Measurements from ENCODE around the gene ELFN2. TPM values are rescaled to one million over a fixed set of nuclear protein-coding genes. Genes with fewer than 3 reads are reported as not detected.

ELFN2 gene
- total and polyA plus RNA-seq, 12 donors: 0.04 to 3.3 (median 0.32) TPM; not detected in 2

- no peak for DNase-seq
- Histone ChIP-seq H3K27ac (no peak overlapping the region), H3K4me1 (replicated peaks in 1 of 2) (peaks cover 0 to 9% of the 10 kb centered on the region in 2 donors), H3K27me3 (peaks cover 14% of the 10 kb centered on the region), H3K4me3 (no peak overlapping the region), H3K36me3 (replicated peaks in 1 of 2) (no peaks in the 10 kb centered on the region), H3K9me3 (replicated peaks in 1 of 3) (no peaks in the 10 kb centered on the region)
- intact Hi-C loops (cut with DNase I): loop anchor here in 1 of 2 donors (5.0 kb wide), 1 partner anchor 179 kb away; no protein-coding TSS in a partner anchor
- TF ChIP-seq POLR2A (IDR thresholded peaks at IDR 0.05) (no peak), CTCF (IDR thresholded peaks at IDR 0.05) (no peak)
- 46 to 94% (median 59%) methylated on average over 1 of the region's 1 CpG for WGBS, 4 donors
These were observed 23.9 kb upstream of the ELFN2 start for GRCh38 chr22:37451218-37451617.

DNA sequence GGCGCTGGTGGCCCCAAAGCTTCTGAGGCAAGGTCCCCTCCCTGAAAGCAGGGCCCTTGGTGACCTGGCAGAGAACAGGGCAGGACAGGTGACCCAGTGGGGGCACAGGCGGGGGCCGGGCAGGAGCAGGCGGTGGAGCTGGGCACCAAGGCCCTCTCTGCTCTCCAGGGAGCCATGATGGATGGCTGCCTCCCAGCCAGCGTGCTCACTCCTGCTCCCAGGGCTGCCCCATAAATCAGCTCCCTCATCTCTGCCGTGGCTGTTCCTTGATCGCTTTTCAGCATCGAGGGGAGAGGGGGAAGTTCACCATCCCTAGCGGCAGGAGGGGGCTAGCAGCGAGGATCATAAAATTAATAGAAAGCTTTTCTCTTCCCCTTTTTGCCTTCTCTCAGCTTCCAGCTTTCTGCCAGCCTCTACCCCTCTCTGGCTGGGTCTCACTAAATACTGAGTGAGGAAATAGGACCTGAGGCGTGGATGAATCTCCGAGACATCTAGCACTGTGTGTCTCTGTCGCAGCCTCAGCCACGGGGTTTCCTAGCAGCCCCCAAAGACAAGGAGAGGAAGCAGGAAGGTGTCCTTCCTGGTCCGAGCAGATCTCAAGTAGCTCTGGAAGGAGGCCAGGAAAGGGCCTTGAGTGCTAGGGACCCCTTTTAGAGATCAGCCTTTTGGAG lies 22.2 kb upstream of the ELFN2 start:
- H3K4me1 ChIP-seq (replicated peaks in 1 of 2): no peaks in the 10 kb centered on the region
- WGBS, 4 donors: 29 to 43% (median 34%) methylated on average over 11 to 15 of the region's 15 CpGs
- H3K27ac ChIP-seq: no peak overlapping the region
- no peak for DNase-seq
- H3K27me3 ChIP-seq: peaks cover 14% of the 10 kb centered on the region
- no peak for TF ChIP-seq CTCF (IDR thresholded peaks at IDR 0.05)
- TF ChIP-seq POLR2A (IDR thresholded peaks at IDR 0.05): no peak
- intact Hi-C loops (cut with DNase I): loop anchor here in 1 of 2 donors (5.0 kb wide), 1 partner anchor 177 kb away; no protein-coding TSS in a partner anchor
- no peaks in the 10 kb centered on the region for H3K36me3 ChIP-seq (replicated peaks in 1 of 2)
- H3K4me3 ChIP-seq: no peak overlapping the region
- H3K9me3 ChIP-seq (replicated peaks in 1 of 3): no peaks in the 10 kb centered on the region

- no peak for DNase-seq
- Histone ChIP-seq H3K4me1 (replicated peaks in 1 of 2) (no peaks in the 10 kb centered on the region), H3K27ac (no peak overlapping the region), H3K4me3 (no peak overlapping the region), H3K36me3 (replicated peaks in 1 of 2) (no peaks in the 10 kb centered on the region), H3K27me3 (peaks cover 14% of the 10 kb centered on the region), H3K9me3 (replicated peaks in 1 of 3) (no peaks in the 10 kb centered on the region)
- no peak for TF ChIP-seq POLR2A (IDR thresholded peaks at IDR 0.05)
- no peak for TF ChIP-seq CTCF (IDR thresholded peaks at IDR 0.05)
- 58 to 83% (median 79%) methylated on average over 5 to 18 of the region's 18 CpGs for WGBS, 4 donors
- intact Hi-C loops (cut with DNase I): no loop called here
These were observed 21.3 kb upstream of the ELFN2 start for GRCh38 chr22:37448516-37449127.

DNA sequence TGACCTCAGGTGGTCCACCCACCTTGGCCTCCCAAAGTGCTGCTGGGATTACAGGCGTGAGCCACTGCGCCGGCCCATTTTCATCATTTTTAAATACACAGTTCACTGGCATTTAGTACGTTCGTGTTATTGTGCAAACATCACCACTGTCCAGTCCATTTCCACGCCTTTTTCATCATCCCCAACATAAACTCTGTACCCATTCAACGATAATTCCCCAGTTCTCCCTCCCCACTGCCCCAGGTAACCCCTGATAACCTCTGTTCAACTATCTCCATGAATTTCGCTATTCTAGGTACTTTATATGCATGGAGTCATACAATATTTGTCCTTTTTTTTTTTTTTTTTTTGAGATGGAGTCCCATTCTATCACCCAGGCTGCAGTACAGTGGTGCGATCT lies 18.2 kb upstream of the ELFN2 start:
- Histone ChIP-seq H3K36me3 (replicated peaks in 1 of 2) (no peaks in the 10 kb centered on the region), H3K27me3 (peaks cover 14% of the 10 kb centered on the region), H3K4me1 (replicated peaks in 1 of 2) (no peaks in the 10 kb centered on the region), H3K27ac (no peak overlapping the region), H3K4me3 (no peak overlapping the region), H3K9me3 (replicated peaks in 1 of 3) (no peaks in the 10 kb centered on the region)
- WGBS, 4 donors: 80 to 87% (median 84%) methylated on average over 9 of the region's 9 CpGs
- no peak for DNase-seq
- TF ChIP-seq CTCF (IDR thresholded peaks at IDR 0.05) (no peak), POLR2A (IDR thresholded peaks at IDR 0.05) (no peak)
- intact Hi-C loops (cut with DNase I): no loop called here
